DMS 273 treated with DMSO at 0.1 percent for 48 hours (cell line): ENCODE results near the gene ACTL8.
"Not testable (repeated sequence)": the region's sequence is repeated elsewhere in the genome, so short reads cannot be mapped to it uniquely, and the experiment has no call there.

Experiments
- DNase-seq: peaks from one replicate; lab custom pipeline; 2025; lab: John Stamatoyannopoulos, UW

Gene ACTL8

DNA sequence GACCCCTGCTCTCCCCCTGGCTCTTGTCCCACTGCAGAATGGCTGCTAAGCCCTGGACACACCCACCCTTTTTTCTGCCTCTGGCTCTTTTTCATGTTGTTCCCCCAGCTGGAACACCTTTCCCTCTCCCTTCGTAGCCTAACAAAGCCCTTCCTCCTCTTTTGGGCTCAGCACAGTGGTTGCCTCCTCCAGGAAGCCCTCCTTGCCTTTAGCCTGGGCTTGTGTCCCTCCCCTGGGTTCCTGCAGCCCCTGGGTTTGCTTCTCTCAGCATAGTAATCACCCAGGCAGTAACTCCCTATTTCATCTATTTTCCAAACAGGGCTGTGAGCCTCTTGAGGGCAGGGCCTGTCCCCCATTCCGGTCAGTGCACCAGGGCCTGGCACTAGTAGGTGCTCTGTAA lies 19.8 kb upstream of the ACTL8 start:
- DNase-seq: no peak

DNA sequence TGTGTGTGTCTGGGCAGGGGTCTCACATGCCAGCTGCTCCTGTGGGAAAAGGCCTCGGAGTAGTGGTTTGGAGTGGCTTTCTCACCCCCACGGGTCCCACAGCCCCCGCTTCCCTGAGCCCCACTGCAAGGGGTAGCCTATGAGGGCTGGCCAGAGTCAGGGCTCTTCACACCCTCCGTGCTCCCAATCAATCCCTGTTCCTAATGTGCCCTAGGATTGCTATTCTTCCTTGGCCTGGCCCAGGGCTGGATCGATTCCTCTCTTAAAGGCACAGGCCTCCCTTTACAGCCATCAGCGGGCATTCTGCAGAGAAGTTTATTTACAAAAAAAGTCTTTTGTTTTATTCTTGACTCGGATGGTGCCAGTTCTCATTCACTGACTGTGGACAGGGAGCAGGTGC lies 19.3 kb upstream of the ACTL8 start:
- DNase-seq: no peak

DNA sequence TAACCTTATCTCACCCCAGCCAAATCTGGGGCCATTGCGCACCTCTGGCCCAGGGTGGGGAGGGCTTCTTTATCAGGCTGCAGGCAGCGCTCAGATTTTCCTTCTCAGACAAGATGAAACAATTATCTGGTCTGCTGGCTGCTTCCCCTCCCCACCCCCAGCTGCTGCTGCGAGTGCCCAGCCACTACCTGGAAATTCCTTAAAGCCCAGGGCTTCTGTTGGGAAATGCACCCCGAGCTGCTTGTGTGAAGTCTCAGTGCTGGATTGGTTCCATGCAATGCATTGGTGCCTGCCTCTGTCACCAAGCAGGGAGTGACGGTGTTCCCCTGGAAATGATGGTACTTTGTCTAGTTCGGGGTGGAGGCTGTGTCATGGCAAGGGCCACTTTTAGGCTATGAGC lies 18.5 kb upstream of the ACTL8 start:
- DNase-seq: no peak

DNA sequence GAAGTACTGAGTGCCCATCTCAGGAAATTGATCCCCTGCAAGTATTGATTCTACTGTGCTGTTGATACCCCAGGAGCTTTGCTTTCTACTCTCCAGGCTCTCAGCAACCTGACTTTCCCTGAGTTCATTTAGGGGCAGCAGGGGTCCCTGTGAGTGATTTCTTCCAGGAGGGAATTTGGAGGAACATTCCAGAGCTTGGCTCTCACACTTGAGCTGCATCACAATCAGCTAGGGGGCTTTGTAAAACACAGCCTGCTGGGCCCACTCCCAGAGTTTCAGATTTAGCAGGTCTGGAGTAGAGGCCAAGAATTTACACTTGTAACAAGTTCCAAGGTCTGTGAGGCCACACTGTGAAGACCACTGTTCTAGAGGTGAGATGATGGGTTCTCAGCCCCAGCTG lies 16.1 kb upstream of the ACTL8 start:
- no peak for DNase-seq

DNA sequence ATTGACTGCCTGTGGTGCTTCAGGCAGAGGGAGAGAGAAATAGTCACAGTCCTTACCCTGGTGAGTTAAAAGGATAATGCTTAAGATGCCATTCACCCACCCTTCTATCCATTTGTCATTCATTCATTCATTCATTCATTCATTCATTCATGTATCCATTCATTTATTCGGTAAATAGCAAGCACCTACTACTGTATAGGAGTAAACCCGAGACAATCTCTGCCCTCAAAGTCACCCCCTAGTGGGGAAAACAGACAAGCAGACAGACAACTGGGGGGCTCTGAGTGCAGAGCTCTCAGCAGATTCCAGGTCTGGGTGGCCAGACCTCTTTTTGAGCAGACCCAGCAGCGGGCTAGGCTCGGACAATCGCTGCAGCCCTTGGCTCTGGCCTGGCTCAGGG lies 14.1 kb upstream of the ACTL8 start:
- no peak for DNase-seq

DNA sequence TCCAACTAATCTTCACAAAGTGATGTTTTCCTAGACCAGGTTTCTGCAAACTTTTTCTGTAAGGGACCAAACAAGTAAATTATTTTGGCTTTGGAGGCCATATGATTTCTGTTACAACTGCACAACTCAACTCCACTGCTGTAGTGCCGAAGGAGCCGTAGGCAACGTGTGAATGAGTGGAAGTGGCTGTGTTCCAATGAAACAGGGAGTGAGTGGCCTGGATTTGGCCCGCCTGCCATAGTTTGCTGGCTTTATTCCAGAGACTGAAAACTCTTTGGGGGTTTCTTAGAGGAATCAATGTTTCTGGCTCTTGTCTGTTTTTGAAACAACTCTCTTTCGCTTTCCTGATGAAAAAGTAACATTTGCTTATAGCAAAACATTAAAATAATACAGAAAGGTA lies 12.6 kb upstream of the ACTL8 start:
- DNase-seq: peak; percentile 8

DNA sequence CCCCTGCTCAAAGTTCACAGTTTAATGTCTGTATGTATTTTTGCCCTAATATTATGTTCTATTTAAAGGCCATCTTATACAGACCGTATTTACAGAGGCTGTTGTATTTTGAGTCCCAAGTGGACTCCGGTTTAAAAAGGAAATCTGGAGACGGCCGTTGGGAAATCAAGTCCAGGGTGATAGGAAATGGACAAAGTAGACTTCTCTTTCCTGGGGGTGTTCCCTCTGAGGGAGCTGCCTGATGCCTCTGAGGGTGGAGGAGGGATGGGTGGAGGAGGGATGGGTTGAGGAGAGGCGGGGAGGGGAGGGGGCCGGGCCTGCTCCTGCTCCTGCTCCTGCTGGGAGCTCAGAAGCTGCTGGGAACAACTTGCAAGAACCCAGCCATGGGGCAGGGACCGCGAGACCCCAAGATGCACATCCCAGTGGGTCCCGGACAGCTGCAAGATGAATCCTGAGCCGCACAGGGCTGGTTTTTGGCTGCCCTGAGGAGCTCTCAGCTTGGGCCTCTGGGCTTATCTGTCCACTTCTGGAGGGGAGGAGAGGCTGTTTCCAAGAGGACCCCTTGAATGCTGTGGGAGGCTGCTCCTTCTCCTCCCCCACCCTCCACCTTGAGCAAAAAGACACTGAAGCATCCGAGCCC lies 12.0 kb upstream of the ACTL8 start:
- no peak for DNase-seq

DNA sequence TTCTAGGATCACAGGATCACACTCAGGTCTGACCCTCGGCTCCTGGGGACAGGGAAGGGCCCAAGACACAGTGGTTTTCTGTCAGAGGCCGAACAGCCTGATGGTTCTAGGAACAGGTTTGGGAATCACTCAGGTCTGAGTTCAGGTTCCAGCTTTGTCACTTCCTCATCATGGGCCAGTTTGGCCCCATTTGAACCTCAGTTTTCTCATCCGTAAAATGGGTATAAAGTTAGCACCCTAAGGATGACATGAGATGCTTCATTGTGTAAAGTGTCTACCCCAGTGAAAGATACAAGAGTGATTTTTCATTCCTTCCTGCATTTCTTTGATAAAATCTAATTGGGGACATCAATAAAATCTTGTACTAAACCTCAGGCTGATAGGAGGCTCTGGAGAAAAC lies 11.2 kb upstream of the ACTL8 start:
- no peak for DNase-seq

DNA sequence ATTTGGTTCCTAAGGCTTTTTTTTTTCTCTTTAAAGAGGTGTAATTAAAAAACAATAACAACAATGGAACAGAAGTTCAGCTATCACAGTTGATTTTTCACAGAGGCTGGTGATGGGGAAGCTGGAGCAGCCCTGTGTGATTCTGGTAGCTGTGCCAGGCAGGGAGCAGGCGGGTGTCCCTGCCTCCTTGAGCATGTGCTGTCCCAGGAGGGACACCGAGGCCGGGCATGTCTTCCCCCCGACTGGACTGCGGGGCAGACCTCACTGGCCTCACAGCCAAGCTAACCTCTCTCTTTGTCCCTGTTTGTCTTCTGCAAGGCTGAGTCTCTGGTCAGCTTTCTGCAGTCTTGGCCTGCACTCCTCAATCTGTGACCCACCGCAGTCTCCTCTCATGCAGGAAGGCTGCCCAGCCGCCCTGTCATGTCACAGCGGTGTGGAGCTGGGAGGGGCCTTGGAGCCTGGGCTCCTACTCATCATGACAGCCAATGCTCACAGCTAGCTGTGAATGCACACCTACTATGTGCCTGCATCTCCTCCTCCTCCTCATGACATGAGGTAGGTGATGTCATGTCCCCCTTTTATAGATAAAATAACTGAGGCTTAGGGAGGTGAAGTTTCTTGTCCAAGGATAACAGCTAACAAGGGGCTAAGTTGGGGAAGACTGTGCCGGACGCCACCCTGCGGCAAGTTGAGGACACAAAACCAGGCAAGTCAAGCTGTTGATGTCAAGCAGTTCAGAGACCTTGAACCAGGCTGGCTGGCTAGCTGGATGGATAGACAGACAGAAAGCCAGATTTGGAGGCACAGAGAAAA lies 10.3 kb upstream of the ACTL8 start:
- no peak for DNase-seq

DNA sequence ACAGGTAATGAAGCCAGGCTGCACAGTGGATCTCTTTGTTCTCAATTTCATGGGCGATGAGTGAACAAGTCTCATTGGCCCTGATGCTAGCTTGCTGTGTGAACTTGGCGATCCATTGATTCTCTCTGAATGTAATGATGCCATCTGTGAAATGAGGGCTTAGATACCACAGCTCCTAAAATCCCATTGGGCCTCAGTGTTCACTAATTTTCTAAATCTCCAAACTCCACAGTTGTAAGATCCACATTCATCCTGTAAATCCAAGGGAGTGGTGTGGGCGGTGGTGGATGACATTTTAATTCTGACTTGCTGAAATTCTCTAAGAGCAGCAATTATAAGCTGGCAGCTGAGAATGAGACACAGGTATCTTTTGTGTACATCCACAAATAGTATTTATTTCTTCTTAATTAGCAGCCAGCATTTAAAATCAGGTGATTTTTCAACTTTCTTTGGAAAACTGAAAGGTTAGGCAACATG lies 9.6 kb upstream of the ACTL8 start:
- DNase-seq: no peak

DNA sequence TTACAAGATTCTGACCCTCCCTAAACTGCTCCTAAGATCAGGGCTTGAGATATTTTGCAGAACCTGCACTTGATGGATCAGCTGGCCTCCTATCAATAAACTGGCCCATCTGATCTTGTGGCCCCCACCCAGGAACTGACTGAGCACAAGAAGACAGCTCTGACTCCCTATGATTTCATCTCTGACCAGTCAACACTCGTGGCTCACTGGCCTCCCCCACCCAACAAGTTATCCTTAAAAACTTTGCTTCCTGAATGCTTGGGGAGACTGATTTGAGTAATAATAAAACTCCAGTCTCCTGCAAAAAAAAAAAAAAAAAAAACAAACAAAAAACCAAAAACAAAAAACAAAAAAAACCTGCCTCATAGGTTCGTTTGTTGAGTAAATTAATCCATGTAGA lies 8.9 kb upstream of the ACTL8 start:
- DNase-seq: not testable (repeated sequence)

DNA sequence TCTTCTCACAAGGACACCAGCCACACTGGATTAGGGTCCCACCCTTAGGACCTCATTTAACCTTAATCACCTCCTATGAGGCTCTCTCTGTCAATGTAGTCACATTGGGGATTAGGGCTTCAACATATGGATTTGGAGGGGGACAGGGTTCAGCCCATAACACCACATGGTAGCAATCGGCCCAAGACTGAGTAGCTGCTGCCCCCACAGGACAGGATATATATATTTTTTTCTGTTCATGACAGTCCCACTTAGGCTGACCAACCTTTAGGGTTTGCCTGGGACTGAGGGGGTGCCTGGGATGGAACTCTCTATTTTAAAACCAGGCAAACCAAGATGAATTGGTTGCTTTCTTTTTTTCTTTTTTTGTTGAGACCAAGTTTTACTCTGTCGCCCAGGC lies 8.2 kb upstream of the ACTL8 start:
- no peak for DNase-seq

DNA sequence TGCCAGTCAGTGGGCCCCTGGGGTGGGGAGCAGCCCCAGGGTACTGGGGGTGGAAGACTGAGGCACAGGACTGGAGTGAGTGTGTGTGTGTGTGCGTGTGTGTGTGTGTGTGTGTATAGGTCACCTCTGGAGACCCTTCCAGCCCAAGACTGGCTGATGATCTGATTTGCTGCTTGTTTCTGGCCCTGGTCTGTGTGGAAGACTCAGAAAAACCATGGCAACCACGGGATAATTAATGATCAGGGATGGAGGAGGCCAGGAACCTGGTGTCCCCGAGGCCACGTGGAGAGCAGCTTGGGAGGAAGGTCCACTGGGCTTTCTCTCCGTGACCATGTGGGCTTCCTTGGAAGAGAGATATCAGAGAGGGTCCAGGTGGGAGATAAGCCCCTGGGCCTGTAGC lies 4.8 kb upstream of the ACTL8 start:
- DNase-seq: no peak

DNA sequence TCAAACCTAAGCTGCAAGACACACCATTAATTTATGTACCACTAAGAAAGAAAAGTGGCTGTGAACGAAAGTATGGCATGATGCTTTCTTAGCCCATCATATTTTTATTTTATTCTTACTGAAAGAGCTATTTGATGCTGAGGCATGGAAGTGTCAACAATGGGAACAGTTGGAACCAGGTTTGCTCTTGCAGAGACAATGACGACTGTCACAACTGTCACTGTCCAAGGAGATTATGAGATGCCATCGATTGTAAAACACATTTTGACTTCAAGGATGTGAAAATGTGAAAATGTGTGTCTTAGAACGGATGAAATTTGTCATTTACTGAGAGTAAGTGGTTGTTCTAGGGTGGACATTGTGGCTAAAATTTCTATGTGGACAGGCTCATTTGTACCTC lies 2.8 kb upstream of the ACTL8 start:
- no peak for DNase-seq

DNA sequence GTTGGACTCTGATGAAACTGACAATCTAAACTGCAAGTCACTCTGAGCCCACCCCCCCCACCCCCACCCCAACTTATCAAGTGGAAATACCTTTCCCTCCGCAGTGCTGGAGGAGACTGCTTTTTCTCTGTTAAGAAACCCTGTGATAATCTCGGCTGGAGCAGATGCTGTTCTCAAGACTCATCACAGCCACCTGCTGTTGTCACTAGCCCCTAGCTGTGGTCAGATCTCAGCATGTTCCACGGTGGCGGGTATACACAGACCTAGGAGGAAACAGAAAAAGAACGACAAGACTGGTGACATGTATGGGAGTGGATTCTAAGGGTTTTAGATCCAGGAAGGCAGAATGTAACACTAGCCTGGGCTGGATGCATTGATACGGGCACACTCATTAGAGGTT lies 2.3 kb downstream of the ACTL8 start:
- DNase-seq: no peak

DNA sequence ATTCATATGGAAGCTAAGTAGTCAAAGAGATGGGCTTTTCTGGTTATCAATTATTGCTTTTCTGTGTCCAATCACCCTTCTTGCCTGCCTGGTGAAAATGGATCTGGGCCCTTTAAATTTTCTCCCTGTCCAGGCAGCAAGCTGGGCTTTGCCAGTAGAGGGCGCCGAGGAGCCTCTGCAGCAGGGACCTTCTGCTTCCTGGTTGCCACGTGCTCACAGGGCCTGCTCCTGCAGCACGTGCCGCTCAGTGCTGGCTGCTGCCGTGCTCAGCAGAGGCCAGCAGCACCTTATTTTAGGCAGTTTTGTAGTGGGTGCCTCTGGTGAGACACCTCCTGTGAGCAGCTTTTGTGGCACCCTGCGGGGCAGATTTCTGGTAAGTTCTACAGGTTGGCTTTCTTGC lies 4.0 kb downstream of the ACTL8 start:
- no peak for DNase-seq

DNA sequence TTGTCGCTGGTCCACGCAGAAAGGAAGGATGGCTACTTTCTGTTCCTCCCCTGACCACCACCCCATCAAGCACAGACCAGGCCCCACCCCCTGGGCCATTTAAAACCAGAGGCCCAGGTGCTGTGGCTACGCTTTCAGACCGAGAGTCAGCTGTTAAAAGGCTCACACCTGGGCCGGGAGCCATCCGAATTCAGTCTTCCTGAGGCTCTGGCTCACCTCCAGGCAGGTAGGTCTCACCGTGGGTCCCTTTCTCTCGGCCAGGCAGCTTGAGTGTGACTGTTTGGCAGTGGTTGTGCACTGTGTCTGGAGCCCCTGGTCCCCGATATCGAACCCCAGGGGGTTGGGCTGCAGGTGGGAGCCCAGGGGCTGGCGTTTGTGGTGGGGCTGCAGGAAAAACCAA lies 7.2 kb downstream of the ACTL8 start:
- no peak for DNase-seq

DNA sequence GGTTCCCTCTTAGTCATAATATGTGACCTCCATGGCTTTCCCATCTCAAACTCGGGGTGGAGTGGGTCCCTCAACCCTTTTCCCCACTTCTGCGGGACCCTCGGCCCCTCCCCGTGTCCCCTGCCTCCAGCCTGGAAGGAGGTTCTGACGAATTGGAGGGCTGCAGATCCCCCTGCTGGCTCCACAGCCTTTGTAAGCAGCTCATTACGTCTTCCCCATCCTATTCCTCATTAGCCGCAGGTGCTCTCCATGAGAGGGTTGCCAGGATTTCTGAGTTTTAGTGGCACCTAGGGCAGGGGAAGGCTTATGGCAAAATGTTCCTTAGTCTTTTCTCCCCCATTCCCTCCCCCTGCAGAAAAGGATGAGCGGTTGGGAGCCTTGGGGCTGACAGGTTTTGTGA lies 8.3 kb downstream of the ACTL8 start:
- DNase-seq: no peak

DNA sequence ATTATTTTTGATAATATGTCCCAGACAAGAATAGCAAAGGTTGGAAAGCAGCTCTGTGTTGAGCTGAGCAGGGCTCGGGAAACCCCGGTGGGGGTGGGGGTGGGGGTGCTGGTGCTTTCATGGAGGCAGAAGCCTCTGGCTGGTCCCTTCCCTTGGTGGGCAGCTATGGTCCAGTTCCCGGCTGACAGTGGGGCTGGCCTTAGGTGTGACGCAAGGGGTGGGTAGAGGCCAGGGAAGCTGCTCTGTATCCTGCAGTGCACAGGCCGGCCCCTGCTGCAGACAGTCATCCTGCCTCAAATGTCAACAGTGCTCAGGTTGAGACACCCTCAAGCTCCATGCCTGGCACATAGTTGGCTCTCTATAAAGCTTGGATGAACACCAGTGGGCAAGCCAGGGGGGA lies 8.9 kb downstream of the ACTL8 start:
- DNase-seq: no peak

DNA sequence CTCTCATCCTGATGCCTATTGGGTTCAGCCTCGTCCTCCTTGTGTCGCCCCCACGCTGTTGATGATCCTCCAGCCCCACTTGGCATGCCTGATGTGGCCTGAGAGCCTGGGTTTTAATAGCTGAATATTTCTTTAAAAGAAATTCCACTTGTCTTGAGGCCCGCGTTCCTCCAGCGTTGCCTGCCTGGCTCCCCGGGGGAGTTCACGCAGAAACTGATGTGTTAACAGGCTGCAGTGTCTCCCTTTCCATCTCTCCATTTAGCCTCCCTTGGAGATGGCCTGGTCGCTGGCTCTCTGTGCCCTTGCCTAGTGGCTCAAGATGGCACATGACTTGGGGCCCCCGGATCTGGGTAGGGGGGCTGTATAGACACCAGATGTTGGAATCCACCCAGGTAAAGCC lies 9.5 kb downstream of the ACTL8 start:
- DNase-seq: no peak

DNA sequence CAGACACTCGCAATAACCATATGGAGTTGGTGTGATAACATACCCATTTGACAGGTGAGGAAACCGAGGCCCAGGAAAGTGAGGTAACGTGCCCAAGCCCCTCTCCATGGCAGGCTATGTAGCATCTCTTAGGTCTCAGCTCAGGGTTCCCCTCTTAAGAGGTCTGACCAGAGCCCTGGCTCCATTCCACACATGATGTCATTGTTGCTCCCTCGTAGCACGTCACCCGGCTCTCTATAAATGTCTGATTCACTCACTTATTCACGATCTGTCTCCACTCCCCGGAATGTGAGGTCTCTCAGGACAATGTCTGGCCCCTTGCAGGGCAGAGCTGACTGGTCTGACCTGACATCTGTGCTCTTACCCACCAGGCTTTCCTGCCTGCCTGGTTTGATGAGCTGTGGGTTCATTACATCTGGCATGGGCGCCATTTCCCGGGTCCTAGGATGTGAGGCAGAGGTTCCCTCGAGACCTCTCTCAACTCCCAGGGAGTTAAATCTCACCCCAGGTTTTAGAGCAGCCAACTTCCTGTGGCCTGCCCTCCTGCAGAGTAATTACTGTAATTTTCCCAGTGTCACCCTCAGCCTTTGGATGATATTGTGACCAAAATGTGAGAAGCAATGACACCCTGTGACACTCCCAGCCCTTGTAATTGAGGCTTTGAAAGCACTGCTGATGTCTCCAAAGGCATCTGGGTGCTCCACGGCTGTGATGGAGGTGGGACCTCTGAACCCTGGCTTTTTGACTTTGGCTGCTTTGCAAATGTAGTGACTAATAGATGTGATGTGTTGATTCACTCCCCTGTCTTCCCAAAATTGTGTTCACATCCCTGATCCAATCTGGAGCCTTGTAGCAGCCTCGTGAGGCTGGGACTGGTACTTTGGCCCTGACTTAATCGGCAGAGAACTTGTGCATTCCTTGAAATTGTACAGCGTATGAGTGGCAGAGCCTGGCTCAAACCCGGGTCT lies 10.6 kb downstream of the ACTL8 start:
- DNase-seq: no peak

DNA sequence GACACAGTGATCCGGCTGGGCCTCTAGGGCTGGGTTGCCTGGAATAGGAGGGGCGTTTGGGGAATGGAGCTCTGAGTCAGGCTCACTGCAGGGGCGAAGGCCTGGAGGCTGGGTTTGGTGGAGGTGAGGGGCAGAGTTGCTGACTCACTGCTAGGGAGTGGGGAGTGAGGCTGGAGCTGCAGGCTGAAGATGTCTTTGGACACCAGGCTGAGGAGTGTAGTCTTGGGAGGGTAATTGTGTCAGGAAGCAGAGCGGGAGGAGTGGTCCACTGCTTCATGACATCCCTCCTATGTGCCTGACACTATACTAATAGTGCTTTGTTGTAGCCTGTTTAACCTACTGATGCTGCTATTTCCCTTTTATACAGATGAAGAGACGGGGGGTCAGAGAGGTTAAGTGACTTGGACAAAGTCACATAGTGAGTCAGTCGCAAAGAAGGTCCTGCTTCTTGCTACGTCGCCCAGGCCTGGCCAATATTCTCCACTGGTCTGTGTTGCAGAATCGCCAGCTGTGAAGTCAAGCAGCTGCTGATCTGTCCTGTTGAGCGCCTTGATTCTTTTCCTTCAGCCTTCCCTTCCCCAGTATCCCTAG lies 13.6 kb downstream of the ACTL8 start:
- no peak for DNase-seq
